Gastrocnemius medialis (tissue), 4 donors: ENCODE data around the gene LPCAT3. TPM values are rescaled to one million over a fixed set of nuclear protein-coding genes. Genes with fewer than 3 reads are reported as not detected.

Experiments used
- ATAC-seq, 2 donors: fragments of 150-250 bp; one replicate each; pipeline ENCODE4 v1.9.1; 2016
- DNase-seq, 2 donors: peaks; one replicate each; pipeline ENCODE4 v3.0.0-alpha.2; 2019
- H3K27ac ChIP-seq, 4 donors: fragments of 200-600 bp; sonication (generic); 1 replicate in 1 of 4; 2 replicates in 3 of 4; pipeline ENCODE4 v1.5.1; 2016 to 2018; ENCODE audit warnings: mild to moderate bottlenecking in 2 of 4, moderate library complexity in 1 of 4
- H3K27me3 ChIP-seq, 3 donors: fragments of 200-600 bp; sonication (generic) in 2 of 3; 1 replicate in 1 of 3; 2 replicates in 2 of 3; pipeline versions ENCODE4 v1.5.1 to v1.6.0; 2016 to 2019; ENCODE audit warnings: mild to moderate bottlenecking in 1 of 3, moderate library complexity in 1 of 3
- H3K36me3 ChIP-seq, 2 donors: fragments of 200-600 bp; sonication (generic) in 1 of 2; one replicate each; pipeline ENCODE4 v1.5.1; 2017 to 2018
- H3K4me1 ChIP-seq, 2 donors: fragments of 200-600 bp; sonication (generic) in 1 of 2; one replicate each; pipeline ENCODE4 v1.5.1; 2016 to 2017; ENCODE audit warnings: mild to moderate bottlenecking in 2 of 2
- H3K4me3 ChIP-seq, 4 donors: fragments of 200-600 bp; sonication (generic) in 3 of 4; 1 replicate in 1 of 4; 2 replicates in 3 of 4; pipeline ENCODE4 v1.5.1; 2016 to 2019; ENCODE audit warnings: mild to moderate bottlenecking in 2 of 4
- H3K9me3 ChIP-seq, 3 donors: fragments of 200-600 bp; sonication (generic) in 2 of 3; 1 replicate in 1 of 3; 2 replicates in 2 of 3; pipeline ENCODE4 v1.5.1; 2016 to 2019
- CTCF ChIP-seq, 5 experiments: fragments of 450-650 bp in 3 of 5; fragments of 200-600 bp in 2 of 5; sonication (generic) in 2 of 5; IDR thresholded peaks in 4 of 5; conservative IDR thresholded peaks in 1 of 5; 1 replicate in 4 of 5; 2 replicates in 1 of 5; pipeline ENCODE4 v1.5.1; 2016 to 2019; ENCODE audit warnings: antibody characterized with exemption in 5 of 5, mild to moderate bottlenecking in 3 of 5, moderate library complexity in 3 of 5
- POLR2A ChIP-seq, 2 donors: fragments of 450-650 bp; IDR thresholded peaks; one replicate each; pipeline ENCODE4 v1.6.1; 2017; ENCODE audit warnings: antibody characterized with exemption in 2 of 2, mild to moderate bottlenecking in 2 of 2, moderate library complexity in 2 of 2
- in situ Hi-C, 4 donors: fragments of 200-750 bp; cut with MboI; loops; one replicate each; pipeline versions ENCODE4 v1.15.0 to v1.8.0; 2017; ENCODE audit warnings: low sequenced_read_pairs in 4 of 4
- intact Hi-C: fragments of 100-400 bp; cut with DNase I; formaldehyde crosslinking; loops from one replicate; pipeline ENCODE4 v1.15.1; 2023; ENCODE audit warnings: low total_unique reads
- total RNA-seq, 4 donors: library from RNA; depleted of rRNA; stranded (reverse); fragments of >200 nt; gene quantifications; one replicate each; pipeline versions ENCODE4 v1.1.0 to v1.2.3, GENCODE V29; 2016

The LPCAT3 gene
- total RNA-seq, 4 donors from 2014 or later, result 19.4 to 42.8 (median 36.7) TPM

- Histone ChIP-seq H3K9me3 (no peaks in the 10 kb centered on the region), H3K27ac (peak overlapping the region; percentile 90 to 94 (median 93)), H3K4me1 (peaks cover 19 to 40% of the 10 kb centered on the region in 2 donors), H3K4me3 (peak overlapping the region; percentile 67 to 82 (median 78)), H3K36me3 (peaks cover 0 to 17% of the 10 kb centered on the region in 2 donors), H3K27me3 (no peaks in the 10 kb centered on the region)
- DNase-seq, result peak; percentile 82 to 88
- peak; percentile 81 for ATAC-seq
- no peak for TF ChIP-seq POLR2A (IDR thresholded peaks at IDR 0.05)
- no peak for TF ChIP-seq CTCF (IDR thresholded peaks at IDR 0.05 in 4 of 5, conservative IDR thresholded peaks at IDR 0.05 in 1 of 5)
- intact Hi-C loops (loop anchor here (1.0 to 5.0 kb wide), 3 partner anchors 75 to 149 kb away; partner anchors contain the start of genes C1R, LPCAT3 and TPI1), in situ Hi-C loops (loop anchor here in 2 of 4 donors (10.0 to 25.0 kb wide), 2 partner anchors 169 to 171 kb away; partner anchors contain the start of gene C1RL (in 1 of the 2))
These were observed 74.9 kb downstream of the LPCAT3 start for GRCh38 chr12:6943389-6943721.

GRCh38 chr12:6942331-6942665 lies 76.0 kb downstream of the LPCAT3 start:
- no peaks in the 10 kb centered on the region for H3K9me3 ChIP-seq
- no peak overlapping the region for H3K4me3 ChIP-seq
- TF ChIP-seq CTCF (IDR thresholded peaks at IDR 0.05 in 4 of 5, conservative IDR thresholded peaks at IDR 0.05 in 1 of 5), result no peak
- peak overlapping the region; percentile 90 to 94 (median 93) for H3K27ac ChIP-seq
- peak in 1 of 2 donors; percentile 43 for DNase-seq
- H3K4me1 ChIP-seq, result peaks cover 22 to 47% of the 10 kb centered on the region in 2 donors
- ATAC-seq, result no peak
- intact Hi-C loops (loop anchor here (5.0 kb wide), 2 partner anchors 75 to 150 kb away; partner anchors contain the start of genes C1R and TPI1), in situ Hi-C loops (loop anchor here in 2 of 4 donors (10.0 to 25.0 kb wide), 2 partner anchors 170 to 173 kb away; partner anchors contain the start of gene C1RL (in 1 of the 2))
- no peaks in the 10 kb centered on the region for H3K27me3 ChIP-seq
- H3K36me3 ChIP-seq, result peaks cover 0 to 16% of the 10 kb centered on the region in 2 donors

GRCh38 chr12:6941782-6942181 lies 76.5 kb downstream of the LPCAT3 start:
- no peaks in the 10 kb centered on the region for H3K9me3 ChIP-seq
- no peak overlapping the region for H3K4me3 ChIP-seq
- intact Hi-C loops (loop anchor here (5.0 kb wide), 2 partner anchors 74 to 151 kb away; partner anchors contain the start of genes C1R and TPI1), in situ Hi-C loops (loop anchor here in 2 of 4 donors (10.0 to 25.0 kb wide), 2 partner anchors 171 to 173 kb away; partner anchors contain the start of gene C1RL (in 1 of the 2))
- H3K27me3 ChIP-seq, result no peaks in the 10 kb centered on the region
- H3K27ac ChIP-seq, result peak overlapping the region in 1 of 4 donors; percentile 9
- no peak for DNase-seq
- ATAC-seq, result no peak
- peaks cover 0 to 11% of the 10 kb centered on the region in 2 donors for H3K36me3 ChIP-seq
- TF ChIP-seq POLR2A (IDR thresholded peaks at IDR 0.05) (no peak), CTCF (IDR thresholded peaks at IDR 0.05 in 4 of 5, conservative IDR thresholded peaks at IDR 0.05 in 1 of 5) (no peak)
- peaks cover 22 to 52% of the 10 kb centered on the region in 2 donors for H3K4me1 ChIP-seq

- in situ Hi-C loops, result loop anchor here in 2 of 4 donors (10.0 to 25.0 kb wide), 2 partner anchors 171 to 174 kb away; partner anchors contain the start of gene C1RL (in 1 of the 2)
These were observed 77.0 kb downstream of the LPCAT3 start for GRCh38 chr12:6941267-6941666.

More at GRCh38 chr12:6941267-6941666, 77.0 kb downstream of the LPCAT3 start:
- Histone ChIP-seq H3K4me3 (no peak overlapping the region), H3K9me3 (no peaks in the 10 kb centered on the region), H3K4me1 (peaks cover 22 to 51% of the 10 kb centered on the region in 2 donors), H3K36me3 (peaks cover 0 to 12% of the 10 kb centered on the region in 2 donors), H3K27me3 (no peaks in the 10 kb centered on the region), H3K27ac (peak overlapping the region in 2 of 4 donors; percentile 2 to 9)
- TF ChIP-seq CTCF (IDR thresholded peaks at IDR 0.05 in 4 of 5, conservative IDR thresholded peaks at IDR 0.05 in 1 of 5) (no peak), POLR2A (IDR thresholded peaks at IDR 0.05) (no peak)
- no peak for ATAC-seq
- no peak for DNase-seq
- intact Hi-C loops, result loop anchor here (5.0 kb wide), 2 partner anchors 74 to 151 kb away; partner anchors contain the start of genes C1R and TPI1
